D721Med (cell line): Measurements from ENCODE around the gene RDH12.

Experiments
- DNase-seq: peaks from one replicate; pipeline ENCODE4 v3.0.0; 2011; ENCODE audit warnings: low spot score; ENCODE audit not compliant: insufficient read length
- FAIRE-seq: peaks from 2 replicates; lab custom pipeline; 2011; peaks lifted over from hg19 to GRCh38; lab: Jason Lieb, UNC
- TF ChIP-seq, protein P1 (sequence below): IDR thresholded peaks from 2 replicates; pipeline ENCODE4 v1.5.1; 2012; ENCODE audit warnings: mild to moderate bottlenecking, control low read depth; ENCODE audit not compliant: insufficient read depth; ENCODE audit errors: missing control alignments

Gene RDH12

DNA sequence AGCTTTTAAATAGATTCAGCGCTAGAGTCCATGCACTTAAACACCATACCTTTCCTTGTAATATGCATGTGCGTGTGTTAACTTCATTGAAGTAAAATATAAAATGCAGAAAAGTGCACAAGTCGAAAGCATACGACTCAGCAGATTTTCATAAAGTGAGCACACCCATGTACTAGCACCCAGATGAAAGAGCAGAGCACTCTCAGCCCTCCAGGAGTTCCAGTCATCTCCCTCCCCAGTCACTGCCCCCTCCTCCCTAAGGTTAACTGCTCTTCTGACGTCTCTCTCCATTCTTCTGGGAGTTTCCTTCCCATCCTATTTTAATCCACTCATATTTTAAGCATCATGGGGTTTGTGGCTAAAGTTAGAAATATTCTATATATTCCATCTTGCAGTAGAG, 20.2 kb downstream of the RDH12 start:
- no peak for FAIRE-seq
- DNase-seq, result no peak
- TF ChIP-seq, protein P1, sequence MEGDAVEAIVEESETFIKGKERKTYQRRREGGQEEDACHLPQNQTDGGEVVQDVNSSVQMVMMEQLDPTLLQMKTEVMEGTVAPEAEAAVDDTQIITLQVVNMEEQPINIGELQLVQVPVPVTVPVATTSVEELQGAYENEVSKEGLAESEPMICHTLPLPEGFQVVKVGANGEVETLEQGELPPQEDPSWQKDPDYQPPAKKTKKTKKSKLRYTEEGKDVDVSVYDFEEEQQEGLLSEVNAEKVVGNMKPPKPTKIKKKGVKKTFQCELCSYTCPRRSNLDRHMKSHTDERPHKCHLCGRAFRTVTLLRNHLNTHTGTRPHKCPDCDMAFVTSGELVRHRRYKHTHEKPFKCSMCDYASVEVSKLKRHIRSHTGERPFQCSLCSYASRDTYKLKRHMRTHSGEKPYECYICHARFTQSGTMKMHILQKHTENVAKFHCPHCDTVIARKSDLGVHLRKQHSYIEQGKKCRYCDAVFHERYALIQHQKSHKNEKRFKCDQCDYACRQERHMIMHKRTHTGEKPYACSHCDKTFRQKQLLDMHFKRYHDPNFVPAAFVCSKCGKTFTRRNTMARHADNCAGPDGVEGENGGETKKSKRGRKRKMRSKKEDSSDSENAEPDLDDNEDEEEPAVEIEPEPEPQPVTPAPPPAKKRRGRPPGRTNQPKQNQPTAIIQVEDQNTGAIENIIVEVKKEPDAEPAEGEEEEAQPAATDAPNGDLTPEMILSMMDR, result no peak

DNA sequence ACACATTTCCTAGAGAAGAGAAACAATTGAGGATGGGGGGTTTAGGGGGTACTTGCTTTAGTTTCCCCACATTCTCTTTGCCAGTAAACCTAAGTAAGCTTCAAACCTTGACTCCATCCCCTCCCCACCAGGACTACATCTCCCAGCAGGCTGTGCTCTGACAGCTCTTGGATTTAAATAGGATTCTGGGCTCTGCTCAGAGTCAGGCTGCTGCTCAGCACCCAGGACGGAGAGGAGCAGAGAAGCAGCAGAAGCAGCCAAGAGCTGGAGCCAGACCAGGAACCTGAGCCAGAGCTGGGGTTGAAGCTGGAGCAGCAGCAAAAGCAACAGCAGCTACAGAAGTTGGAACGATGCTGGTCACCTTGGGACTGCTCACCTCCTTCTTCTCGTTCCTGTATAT, 20.6 kb downstream of the RDH12 start:
- TF ChIP-seq, protein P1, result no peak
- DNase-seq (peak; percentile 29), FAIRE-seq (no peak)

DNA sequence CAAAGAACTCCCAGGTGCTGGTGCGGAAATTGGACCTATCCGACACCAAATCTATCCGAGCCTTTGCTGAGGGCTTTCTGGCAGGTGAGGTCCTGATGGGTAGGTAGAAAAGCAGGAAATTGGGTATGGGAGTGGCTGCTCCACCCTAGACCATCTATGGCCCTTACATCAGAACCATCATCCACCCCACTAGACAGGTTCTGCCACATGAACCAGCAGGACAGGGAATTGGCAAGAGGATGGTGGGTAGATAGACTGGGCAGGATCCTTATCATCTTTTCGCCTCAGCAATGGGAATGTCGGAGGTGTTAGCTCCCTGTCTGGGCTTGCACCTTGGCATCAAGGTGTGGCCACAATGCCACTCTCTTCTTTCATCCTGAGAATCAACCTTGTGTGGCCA, 23.5 kb downstream of the RDH12 start:
- TF ChIP-seq, protein P1, result no peak
- FAIRE-seq (no peak), DNase-seq (no peak)

DNA sequence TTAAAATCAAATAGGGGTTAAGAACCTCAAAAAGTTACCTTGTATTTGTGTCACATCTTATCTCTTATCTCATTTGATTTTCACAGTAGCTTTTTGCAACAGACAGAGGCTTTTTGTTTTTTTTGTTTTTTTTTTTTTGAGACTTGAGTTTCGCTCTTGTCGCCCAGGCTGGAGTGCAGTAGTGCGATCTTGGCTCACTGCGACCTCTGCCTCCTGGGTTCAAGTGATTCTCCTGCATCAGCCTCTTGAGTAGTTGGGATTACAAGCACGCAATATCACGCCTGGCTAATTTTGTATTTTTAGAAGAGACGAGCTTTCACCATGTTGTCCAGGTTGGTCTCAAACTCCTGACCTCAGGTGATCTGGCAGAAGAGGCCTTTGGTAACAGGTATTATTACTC, 25.7 kb downstream of the RDH12 start:
- DNase-seq (no peak), FAIRE-seq (no peak)
- TF ChIP-seq, protein P1, result no peak

DNA sequence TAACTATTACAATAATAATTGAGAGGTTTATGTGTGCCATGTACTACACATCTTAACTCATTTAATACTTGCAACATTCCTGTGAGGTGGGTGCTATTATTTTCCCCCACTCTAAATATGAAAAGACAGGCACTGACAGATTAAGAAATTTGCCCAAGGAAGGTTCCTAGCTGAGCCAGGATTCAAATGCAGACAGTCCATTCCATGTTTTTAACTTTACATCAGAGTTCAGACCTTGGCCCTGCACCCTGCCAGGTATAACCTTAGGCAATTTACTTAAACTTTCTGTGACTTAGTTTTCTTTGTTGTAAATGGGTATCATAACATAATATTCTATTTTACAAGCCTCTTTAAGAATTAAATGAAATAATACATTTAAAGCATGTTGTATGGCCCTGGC, 26.6 kb downstream of the RDH12 start:
- no peak for DNase-seq
- no peak for FAIRE-seq
- TF ChIP-seq, protein P1, result no peak

DNA sequence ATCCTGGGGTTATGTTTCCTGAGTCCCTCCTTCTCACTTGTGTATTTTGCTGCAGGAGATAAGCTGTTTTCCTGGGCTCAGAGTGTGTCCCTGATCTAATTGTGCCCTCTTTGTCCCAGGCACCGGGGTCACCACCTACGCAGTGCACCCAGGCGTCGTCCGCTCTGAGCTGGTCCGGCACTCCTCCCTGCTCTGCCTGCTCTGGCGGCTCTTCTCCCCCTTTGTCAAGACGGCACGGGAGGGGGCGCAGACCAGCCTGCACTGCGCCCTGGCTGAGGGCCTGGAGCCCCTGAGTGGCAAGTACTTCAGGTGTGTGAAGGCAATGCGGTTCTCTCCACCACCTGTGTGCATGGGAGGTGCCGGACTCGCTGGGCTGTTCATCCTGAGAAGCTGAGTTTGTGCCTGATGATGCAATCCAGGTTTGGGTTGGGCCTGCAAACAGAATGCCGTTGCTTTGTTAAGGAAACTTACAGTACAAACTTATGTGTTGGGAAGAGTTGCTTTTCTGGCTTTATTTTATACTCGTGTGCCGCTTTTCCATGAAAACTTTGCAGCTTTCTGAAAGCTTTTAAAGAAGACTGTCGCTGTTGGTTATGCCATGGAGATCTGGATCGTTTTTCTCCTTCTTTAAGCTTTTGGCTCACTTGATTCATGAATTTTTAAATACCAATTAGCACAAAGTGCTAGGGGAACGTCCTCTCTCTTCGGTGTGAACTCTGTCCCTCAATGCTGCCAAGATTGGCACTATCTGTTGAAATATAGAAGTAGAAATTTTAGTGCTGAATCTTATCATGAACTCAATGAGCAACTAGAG, 27.6 kb downstream of the RDH12 start:
- TF ChIP-seq, protein P1, result no peak
- DNase-seq, result no peak
- no peak for FAIRE-seq

DNA sequence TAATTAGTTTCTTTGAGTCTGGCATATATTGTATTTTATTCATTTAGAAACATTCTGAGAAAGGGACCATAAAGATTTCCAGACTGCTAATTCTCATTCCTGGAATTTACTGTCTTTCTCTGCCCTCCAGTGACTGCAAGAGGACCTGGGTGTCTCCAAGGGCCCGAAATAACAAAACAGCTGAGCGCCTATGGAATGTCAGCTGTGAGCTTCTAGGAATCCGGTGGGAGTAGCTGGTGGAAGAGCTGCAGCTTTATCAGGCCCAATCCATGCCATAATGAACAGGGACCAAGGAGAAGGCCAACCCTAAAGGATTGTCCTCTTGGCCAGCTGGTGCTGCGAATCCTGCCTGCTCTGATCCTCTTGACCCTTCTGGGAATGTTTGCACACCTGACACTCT, 31.9 kb downstream of the RDH12 start:
- TF ChIP-seq, protein P1, result no peak
- DNase-seq, result no peak
- FAIRE-seq, result no peak
